GM21360 (cell line): Measurements from ENCODE around the gene USO1.
A peak's percentile ranks its signal among the peaks of the same experiment; 100 is the strongest.
"Not testable (repeated sequence)": the region's sequence is repeated elsewhere in the genome, so short reads cannot be mapped to it uniquely, and the experiment has no call there.

ENCODE experiments used
- ATAC-seq: cut with Tn5 transposase; IDR thresholded peaks from one replicate; pipeline ENCODE4 v1.9.1; 2021; ENCODE audit warnings: mild to moderate bottlenecking, moderate library complexity; ENCODE audit not compliant: unreplicated experiment

The USO1 gene

GRCh38 chr4:75714011-75714410 lies 10.4 kb upstream of the USO1 start:
- ATAC-seq = no peak

- no peak for ATAC-seq
Observed at GRCh38 chr4:75714704-75715103, 9.7 kb upstream of the USO1 start.

- no peak for ATAC-seq
Observed at GRCh38 chr4:75715105-75715799, 9.1 kb upstream of the USO1 start.

GRCh38 chr4:75716054-75716453 lies 8.3 kb upstream of the USO1 start:
- ATAC-seq = not testable (repeated sequence)

- no peak for ATAC-seq
Observed at GRCh38 chr4:75717408-75717807, 7.0 kb upstream of the USO1 start.

- ATAC-seq = no peak
Observed at GRCh38 chr4:75718529-75718928, 5.8 kb upstream of the USO1 start.

- no peak for ATAC-seq
Observed at GRCh38 chr4:75722417-75722816, 2.0 kb upstream of the USO1 start.

GRCh38 chr4:75723163-75724065 lies 963 bp upstream of the USO1 start:
- ATAC-seq = no peak

- peak; percentile 43 for ATAC-seq
Observed at GRCh38 chr4:75724867-75725724, 719 bp downstream of the USO1 start.

GRCh38 chr4:75725942-75726538 lies 1.7 kb downstream of the USO1 start:
- not testable (repeated sequence) for ATAC-seq

- no peak for ATAC-seq
Observed at GRCh38 chr4:75726577-75726976, 2.2 kb downstream of the USO1 start.

- ATAC-seq = no peak
Observed at GRCh38 chr4:75727073-75727472, 2.7 kb downstream of the USO1 start.

- no peak for ATAC-seq
Observed at GRCh38 chr4:75729836-75730235, 5.5 kb downstream of the USO1 start.

- ATAC-seq = no peak
Observed at GRCh38 chr4:75733369-75733768, 9.0 kb downstream of the USO1 start.

- no peak for ATAC-seq
Observed at GRCh38 chr4:75735525-75735924, 11.1 kb downstream of the USO1 start.

- no peak for ATAC-seq
Observed at GRCh38 chr4:75736862-75737261, 12.5 kb downstream of the USO1 start.

GRCh38 chr4:75737398-75737797 lies 13.0 kb downstream of the USO1 start:
- ATAC-seq = no peak

- ATAC-seq = no peak
Observed at GRCh38 chr4:75741027-75741426, 16.6 kb downstream of the USO1 start.

GRCh38 chr4:75742451-75742850 lies 18.1 kb downstream of the USO1 start:
- ATAC-seq = no peak

GRCh38 chr4:75745161-75745560 lies 20.8 kb downstream of the USO1 start:
- no peak for ATAC-seq

GRCh38 chr4:75745721-75746199 lies 21.4 kb downstream of the USO1 start:
- no peak for ATAC-seq
